Measurements from ENCODE around the gene KMT2C. TPM values are rescaled to one million over a fixed set of nuclear protein-coding genes. Genes with fewer than 3 reads are reported as not detected.
A peak's percentile ranks its signal among the peaks of the same experiment; 100 is the strongest.
"Not testable (repeated sequence)": the region's sequence is repeated elsewhere in the genome, so short reads cannot be mapped to it uniquely, and the experiment has no call there.

The KMT2C gene
- total RNA-seq, 1 experiment from 2014 or later: 20.4 TPM

DNA sequence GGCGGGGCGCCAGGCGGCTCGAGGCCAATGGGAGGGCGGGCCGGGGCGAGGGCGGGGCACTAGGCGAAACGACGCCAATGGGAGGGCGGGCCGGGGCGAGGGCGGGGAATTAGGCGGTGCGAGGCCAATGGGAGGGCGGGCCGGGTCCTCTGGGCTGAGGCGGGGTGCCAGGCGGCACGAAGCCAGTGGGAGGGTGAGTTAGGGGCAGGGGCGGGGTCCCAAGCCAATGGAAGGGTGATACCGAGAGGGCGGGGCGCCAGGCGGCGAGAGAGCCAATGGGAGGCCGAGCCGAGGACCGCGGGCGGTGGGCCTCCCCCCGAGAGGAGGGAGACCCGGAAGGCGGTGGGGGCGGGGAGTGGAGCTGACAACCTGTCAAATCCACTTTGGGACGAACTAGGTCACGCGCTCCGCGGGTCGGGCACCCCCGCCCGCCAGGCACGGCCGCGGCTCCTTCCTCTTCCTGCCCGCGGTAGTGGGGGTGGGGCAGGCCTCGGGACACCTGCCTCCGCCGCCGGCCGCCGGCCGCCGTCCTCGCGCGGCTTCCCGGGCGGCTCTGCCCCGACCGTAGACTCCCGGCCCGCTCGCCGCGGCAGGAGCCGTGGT lies 28.0 kb upstream of the KMT2C start:
- peak overlapping the region; percentile 98 for H3K4me3 ChIP-seq

DNA sequence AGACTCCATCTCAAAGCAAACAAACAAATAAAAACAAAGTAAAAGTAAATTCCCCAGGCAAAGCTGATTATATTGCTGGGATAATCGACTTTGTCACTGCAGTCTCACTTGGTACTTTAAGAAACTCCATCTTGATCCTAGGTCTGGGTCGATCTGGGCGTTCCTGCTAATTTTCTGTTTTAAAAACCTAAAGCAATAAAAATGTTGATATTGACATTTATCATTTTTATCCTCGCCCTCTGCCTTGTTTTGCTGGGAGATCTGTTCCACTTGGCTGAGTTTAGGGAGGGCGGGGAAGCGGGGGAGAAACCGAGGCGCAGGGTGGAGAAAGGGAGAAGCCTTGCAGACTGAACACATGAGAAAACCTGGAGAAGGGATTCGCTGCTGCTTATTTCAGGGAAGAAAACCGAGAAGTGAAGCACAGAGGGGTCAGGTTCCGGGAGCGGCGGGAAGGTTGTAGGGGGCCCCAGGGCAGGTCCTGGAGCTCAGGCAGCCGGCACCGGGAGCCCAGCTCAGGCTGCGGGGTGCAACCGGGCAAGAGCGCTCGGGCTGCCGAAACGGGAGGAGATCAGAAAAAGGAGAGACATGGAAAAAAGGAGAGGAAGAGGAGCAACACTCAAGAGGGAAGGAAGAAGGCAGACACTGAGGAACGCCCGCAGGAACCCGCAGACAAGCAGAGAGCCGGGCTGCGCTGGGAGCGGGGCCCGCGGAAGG lies 27.3 kb upstream of the KMT2C start:
- peaks cover 7% of the 10 kb centered on the region for H3K4me1 ChIP-seq (replicated peaks)
- DNase-seq (ENCODE audit: low read depth in 1 of 2, low spot score in 2 of 2): peak; percentile 48 to 74
- no peaks in the 10 kb centered on the region for H3K27me3 ChIP-seq (replicated peaks)
- H3K4me3 ChIP-seq: peak overlapping the region; percentile 57
- H3K36me3 ChIP-seq: peaks cover 8% of the 10 kb centered on the region
- H3K27ac ChIP-seq: no peak overlapping the region
- H3K9me3 ChIP-seq (replicated peaks): 0 out of 2 replicates have a peak, but pooled peaks cover 5% of the 10 kb centered on the region

More for the DNA sequence above, 28.0 kb upstream of the KMT2C start:
- no peaks in the 10 kb centered on the region for H3K27me3 ChIP-seq (replicated peaks)
- peaks cover 8% of the 10 kb centered on the region for H3K36me3 ChIP-seq
- H3K9me3 ChIP-seq (replicated peaks): 0 out of 2 replicates have a peak, but pooled peaks cover 5% of the 10 kb centered on the region
- H3K27ac ChIP-seq: peak overlapping the region; percentile 83
- peaks cover 7% of the 10 kb centered on the region for H3K4me1 ChIP-seq (replicated peaks)
- peak; percentile 98 to 100 for DNase-seq (ENCODE audit: low read depth in 1 of 2, low spot score in 2 of 2)

- H3K4me1 ChIP-seq (replicated peaks): no peaks in the 10 kb centered on the region
- H3K4me3 ChIP-seq: no peak overlapping the region
- no peak for DNase-seq (ENCODE audit: low read depth in 1 of 2, low spot score in 2 of 2)
- H3K9me3 ChIP-seq (replicated peaks): 0 out of 2 replicates have a peak, but pooled peaks cover 5% of the 10 kb centered on the region
- no peaks in the 10 kb centered on the region for H3K27me3 ChIP-seq (replicated peaks)
- H3K27ac ChIP-seq: no peak overlapping the region
- peaks cover 8% of the 10 kb centered on the region for H3K36me3 ChIP-seq
Measured at GRCh38 chr7:152459724-152460251, 24.0 kb upstream of the KMT2C start.

- Histone ChIP-seq H3K4me1 (replicated peaks) (no peaks in the 10 kb centered on the region), H3K27ac (no peak overlapping the region), H3K9me3 (replicated peaks) (no peaks in the 10 kb centered on the region), H3K27me3 (replicated peaks) (no peaks in the 10 kb centered on the region), H3K36me3 (no peaks in the 10 kb centered on the region), H3K4me3 (no peak overlapping the region)
- no peak for DNase-seq (ENCODE audit: low read depth in 1 of 2, low spot score in 2 of 2)
Measured at GRCh38 chr7:152451356-152451755, 15.6 kb upstream of the KMT2C start.

DNA sequence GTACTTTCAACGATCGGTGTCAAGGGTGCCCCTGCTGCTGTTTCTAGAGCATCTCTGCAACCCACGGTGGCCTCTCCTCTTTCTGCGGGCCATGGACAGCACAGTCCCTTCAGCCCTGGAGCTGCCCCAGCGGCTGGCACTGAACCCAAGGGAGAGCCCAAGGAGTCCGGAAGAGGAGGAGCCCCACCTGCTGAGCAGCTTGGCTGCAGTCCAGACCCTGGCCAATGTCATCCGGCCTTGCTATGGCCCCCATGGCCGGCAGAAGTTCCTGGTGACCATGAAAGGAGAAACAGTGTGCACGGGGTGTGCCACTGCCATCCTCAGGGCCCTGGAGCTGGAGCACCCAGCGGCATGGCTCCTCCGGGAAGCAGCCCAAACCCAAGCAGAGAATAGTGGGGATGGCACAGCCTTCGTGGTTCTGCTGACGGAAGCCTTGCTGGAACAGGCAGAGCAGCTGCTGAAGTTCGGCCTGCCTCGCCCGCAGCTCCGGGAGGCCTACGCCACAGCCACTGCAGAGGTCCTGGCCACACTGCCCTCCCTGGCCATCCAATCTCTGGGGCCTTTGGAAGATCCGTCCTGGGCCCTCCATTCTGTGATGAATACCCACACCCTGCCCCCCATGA lies 9.7 kb upstream of the KMT2C start:
- not testable (repeated sequence) for H3K36me3 ChIP-seq; DNase-seq (ENCODE audit: low read depth in 1 of 2, low spot score in 2 of 2); H3K4me1 ChIP-seq (replicated peaks); H3K27ac ChIP-seq; H3K4me3 ChIP-seq; H3K9me3 ChIP-seq (replicated peaks); H3K27me3 ChIP-seq (replicated peaks)

- no peak overlapping the region for H3K27ac ChIP-seq
- no peak overlapping the region for H3K4me3 ChIP-seq
- H3K36me3 ChIP-seq: no peaks in the 10 kb centered on the region
- no peak for DNase-seq (ENCODE audit: low read depth in 1 of 2, low spot score in 2 of 2)
- no peaks in the 10 kb centered on the region for H3K27me3 ChIP-seq (replicated peaks)
- H3K4me1 ChIP-seq (replicated peaks): no peaks in the 10 kb centered on the region
- H3K9me3 ChIP-seq (replicated peaks): no peaks in the 10 kb centered on the region
Measured at GRCh38 chr7:152443586-152443985, 7.8 kb upstream of the KMT2C start.

GRCh38 chr7:152442330-152442835 lies 6.6 kb upstream of the KMT2C start:
- H3K27ac ChIP-seq: no peak overlapping the region
- no peaks in the 10 kb centered on the region for H3K36me3 ChIP-seq
- H3K27me3 ChIP-seq (replicated peaks): no peaks in the 10 kb centered on the region
- no peak for DNase-seq (ENCODE audit: low read depth in 1 of 2, low spot score in 2 of 2)
- no peaks in the 10 kb centered on the region for H3K4me1 ChIP-seq (replicated peaks)
- H3K4me3 ChIP-seq: no peak overlapping the region
- no peaks in the 10 kb centered on the region for H3K9me3 ChIP-seq (replicated peaks)

- not testable (repeated sequence) for H3K36me3 ChIP-seq; H3K27ac ChIP-seq; H3K4me1 ChIP-seq (replicated peaks); H3K9me3 ChIP-seq (replicated peaks); DNase-seq (ENCODE audit: low read depth in 1 of 2, low spot score in 2 of 2); H3K4me3 ChIP-seq; H3K27me3 ChIP-seq (replicated peaks)
Measured at GRCh38 chr7:152441810-152442209, 6.0 kb upstream of the KMT2C start.

- H3K27ac ChIP-seq; DNase-seq (ENCODE audit: low read depth in 1 of 2, low spot score in 2 of 2): not testable (repeated sequence)
Measured at GRCh38 chr7:152441168-152441567, 5.4 kb upstream of the KMT2C start.

DNA sequence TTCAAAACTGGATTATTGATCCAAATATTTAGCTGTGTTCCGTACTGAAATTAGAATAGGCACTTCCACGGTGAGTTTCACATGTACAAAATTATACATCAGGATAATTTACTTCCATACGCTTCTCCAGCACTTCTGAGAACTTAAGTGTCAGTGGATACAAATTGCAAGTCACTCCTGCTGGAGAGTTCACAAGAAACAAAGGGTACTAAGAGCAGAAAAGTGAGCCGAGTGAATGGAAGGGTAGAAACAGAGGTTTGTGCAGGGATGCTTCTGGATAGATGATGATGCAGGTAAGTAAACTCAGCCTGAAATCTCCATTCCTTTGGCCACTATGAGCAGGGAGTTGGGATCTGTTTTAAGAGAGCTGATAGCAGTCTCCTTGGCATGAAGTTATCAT lies 2.2 kb upstream of the KMT2C start:
- H3K4me1 ChIP-seq (replicated peaks); DNase-seq (ENCODE audit: low read depth in 1 of 2, low spot score in 2 of 2); H3K36me3 ChIP-seq; H3K27ac ChIP-seq; H3K4me3 ChIP-seq; H3K9me3 ChIP-seq (replicated peaks); H3K27me3 ChIP-seq (replicated peaks): not testable (repeated sequence)

More at GRCh38 chr7:152441168-152441567, 5.4 kb upstream of the KMT2C start:
- not testable (repeated sequence) for H3K27me3 ChIP-seq (replicated peaks); H3K4me1 ChIP-seq (replicated peaks); H3K9me3 ChIP-seq (replicated peaks); H3K4me3 ChIP-seq; H3K36me3 ChIP-seq

DNA sequence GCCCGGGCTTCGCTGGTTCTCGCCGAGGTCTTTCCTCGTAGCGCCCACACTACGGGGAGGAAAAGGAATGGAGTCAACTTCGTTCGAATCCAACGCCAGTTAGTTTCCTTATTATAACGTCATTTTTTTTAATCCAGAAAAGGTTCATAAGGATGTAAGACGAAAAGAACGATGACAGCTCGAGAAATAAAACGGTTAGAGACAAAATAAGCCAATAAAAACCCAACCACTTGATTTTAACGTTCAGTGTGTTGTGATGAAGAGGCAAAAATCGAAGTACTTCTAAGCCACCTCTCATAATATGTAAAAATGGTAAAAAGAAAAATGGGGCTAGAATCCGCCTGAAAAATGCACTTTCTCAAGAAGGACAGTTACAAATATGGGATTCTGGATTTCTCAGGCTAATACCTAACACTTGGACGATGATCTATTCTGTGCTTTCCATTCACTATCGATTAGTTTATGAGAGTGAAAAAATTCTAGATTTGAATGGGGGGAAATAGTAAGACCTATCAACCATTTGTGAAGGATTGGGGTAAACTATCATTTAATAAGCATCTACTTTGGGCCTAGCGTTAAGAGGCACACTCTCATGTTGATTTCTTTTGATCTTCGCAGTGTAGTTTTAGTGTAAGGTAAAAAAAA lies 1.2 kb upstream of the KMT2C start:
- not testable (repeated sequence) for H3K36me3 ChIP-seq; H3K27me3 ChIP-seq (replicated peaks); H3K9me3 ChIP-seq (replicated peaks); H3K4me1 ChIP-seq (replicated peaks); DNase-seq (ENCODE audit: low read depth in 1 of 2, low spot score in 2 of 2)
- H3K4me3 ChIP-seq: peak overlapping the region; percentile 73
- peak overlapping the region; percentile 85 for H3K27ac ChIP-seq

DNA sequence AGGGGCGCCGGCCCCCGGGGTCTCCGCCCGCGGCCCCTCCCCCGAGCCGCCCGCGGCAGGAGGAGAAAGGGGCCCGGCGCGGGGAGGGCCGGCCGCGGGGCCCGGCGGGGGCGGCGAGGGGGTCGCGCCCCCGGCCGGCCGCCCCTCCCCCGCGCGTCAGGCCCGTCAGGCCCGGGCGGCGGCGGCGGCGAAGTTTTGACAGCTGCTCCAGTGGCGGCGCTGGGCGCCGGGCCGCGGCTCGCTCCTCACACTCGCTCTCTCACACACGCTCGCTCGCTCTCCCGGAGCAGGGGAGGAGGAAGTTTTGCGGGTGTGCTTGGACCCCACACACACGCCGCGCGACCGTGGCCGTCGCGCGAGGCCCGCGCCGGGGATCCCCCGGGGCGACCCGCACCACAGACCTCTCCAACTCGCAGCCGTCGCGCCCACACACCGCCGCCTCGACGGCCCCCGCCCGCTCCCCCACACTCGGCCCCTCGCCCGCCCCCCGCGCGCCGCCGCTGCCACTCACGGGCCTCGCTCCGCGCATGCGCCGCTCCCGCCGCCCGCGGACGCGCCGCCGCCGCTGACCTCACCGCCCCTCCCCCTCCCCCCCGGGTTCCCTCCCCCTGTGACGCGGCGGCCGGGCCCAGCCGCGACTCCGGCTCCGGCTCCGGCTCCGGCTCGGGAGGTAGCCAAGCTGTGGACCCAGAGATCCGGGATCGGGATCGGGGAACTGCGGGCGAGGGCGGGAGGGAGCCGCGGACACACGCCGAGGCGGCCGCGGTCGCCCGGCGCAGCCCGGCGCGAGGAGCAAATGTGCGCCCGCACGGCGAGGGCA lies 518 bp upstream of the KMT2C start:
- DNase-seq (ENCODE audit: low read depth in 1 of 2, low spot score in 2 of 2): peak; percentile 90 to 94
- Histone ChIP-seq H3K27ac (peak overlapping the region; percentile 85), H3K36me3 (no peaks in the 10 kb centered on the region), H3K27me3 (replicated peaks) (no peaks in the 10 kb centered on the region), H3K4me3 (peak overlapping the region; percentile 73), H3K4me1 (replicated peaks) (no peaks in the 10 kb centered on the region), H3K9me3 (replicated peaks) (no peaks in the 10 kb centered on the region)
